Activated CD4-positive, alpha-beta T cell treated with anti-CD3 and anti-CD28 coated beads for 36 hours (primary cell): ENCODE results near the gene DEFB124. TPM values are rescaled to one million over a fixed set of nuclear protein-coding genes. Genes with fewer than 3 reads are reported as not detected.
"Not testable (repeated sequence)": the region's sequence is repeated elsewhere in the genome, so short reads cannot be mapped to it uniquely, and the experiment has no call there.

Experiments
- ATAC-seq: fragments of 200-7000 bp; cut with Tn5 transposase; one replicate; pipeline ENCODE4 v1.10.0; 2021; ENCODE audit warnings: mild to moderate bottlenecking, moderate library complexity
- CTCF ChIA-PET: fragments of 350-600 bp; sonication (Branson Sonifier 250); formaldehyde crosslinking; loops from one replicate; lab custom pipeline; 2021; ENCODE audit warnings: antibody characterized with exemption; lab: Charles Lee
- POLR2A ChIA-PET: fragments of 350-600 bp; sonication (Branson Sonifier 250); formaldehyde crosslinking; loops from one replicate; lab custom pipeline; 2021; ENCODE audit warnings: antibody characterized with exemption, inconsistent platforms; lab: Charles Lee
- DNase-seq: peaks from one replicate; pipeline ENCODE4 v3.0.0-alpha.2; 2020
- H3K27ac Mint-ChIP-seq: one replicate; pipeline ENCODE4 v1.8.0; 2021; ENCODE audit warnings: mixed read lengths
- H3K27me3 Mint-ChIP-seq: one replicate; pipeline ENCODE4 v1.8.0; 2021; ENCODE audit warnings: mixed read lengths
- H3K36me3 Mint-ChIP-seq: one replicate; pipeline ENCODE4 v1.8.0; 2021; ENCODE audit warnings: low read depth, mixed read lengths
- H3K4me1 Mint-ChIP-seq: one replicate; pipeline ENCODE4 v1.8.0; 2021; ENCODE audit warnings: mixed read lengths
- H3K4me3 Mint-ChIP-seq: one replicate; pipeline ENCODE4 v1.8.0; 2021; ENCODE audit warnings: mild to moderate bottlenecking, moderate library complexity, mixed read lengths
- H3K9me3 Mint-ChIP-seq: one replicate; pipeline ENCODE4 v1.8.0; 2021; ENCODE audit warnings: low read depth, mixed read lengths
- intact Hi-C, 2 experiments: fragments of 100-400 bp; cut with DNase I in 1 of 2; cut with micrococcal nuclease in 1 of 2; formaldehyde crosslinking; loops; one replicate each; pipeline versions ENCODE4 v1.14.2 to v1.15.1; 2022 to 2024; cut with DNase I, micrococcal nuclease
- total RNA-seq, 2 experiments: library from RNA; stranded (reverse); gene quantifications; one replicate each; pipeline ENCODE4 v1.2.3, GENCODE V29; 2021

DEFB124 gene
- total RNA-seq, 2 experiments from 2014 or later, result not detected

DNA sequence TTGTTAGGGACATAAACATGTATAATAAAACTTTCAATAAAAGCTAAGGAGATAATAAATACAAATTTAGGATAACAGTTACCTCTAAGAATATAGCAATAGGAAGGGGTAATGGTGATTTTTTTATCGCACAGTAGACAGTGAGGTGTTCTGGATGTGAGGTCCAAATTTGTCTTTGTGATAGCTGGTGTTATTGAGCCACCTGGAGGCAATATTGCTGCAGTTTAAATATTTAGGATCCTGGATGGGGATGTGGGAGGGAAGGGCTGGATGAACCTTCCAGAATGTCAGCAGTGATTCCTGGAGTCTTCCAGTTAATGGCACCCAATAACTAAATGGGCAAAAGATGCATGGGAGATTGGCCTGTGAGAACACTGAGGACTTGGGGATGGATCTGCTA lies 20.6 kb downstream of the DEFB124 start:
- intact Hi-C loops, result no loop called here
- Mint-ChIP-seq H3K27ac (no peak overlapping the region), H3K4me1 (no peaks in the 10 kb centered on the region), H3K36me3 (no peaks in the 10 kb centered on the region), H3K27me3 (peaks cover 12% of the 10 kb centered on the region), H3K4me3 (no peak overlapping the region), H3K9me3 (no peaks in the 10 kb centered on the region)
- ChIA-PET POLR2A (no interaction called here), CTCF (interaction anchor here (0.7 to 2.4 kb wide), 2 partner anchors 14 to 48 kb away, joined by 3 to 14 read pairs; partner anchors contain the start of gene DEFB123)
- ATAC-seq (no peak), DNase-seq (no peak)

DNA sequence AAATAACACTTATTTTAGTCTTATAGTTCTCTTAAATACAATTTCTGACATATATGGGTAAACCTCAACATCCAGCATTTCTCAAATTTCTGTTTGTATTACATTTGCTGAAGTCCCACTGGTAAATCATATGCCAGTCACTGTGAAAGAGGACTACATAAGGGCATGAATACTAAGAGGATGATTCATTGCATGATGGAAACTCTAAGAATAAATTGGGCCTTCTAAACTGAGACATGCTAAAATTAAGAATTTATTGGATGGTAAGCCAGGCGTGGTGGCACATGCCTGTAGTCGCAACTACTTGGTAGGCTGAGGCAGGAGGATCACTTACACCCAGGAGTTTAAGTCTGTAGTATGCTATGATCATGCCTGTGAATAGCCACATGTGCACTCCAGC lies 22.4 kb downstream of the DEFB124 start:
- intact Hi-C loops, result no loop called here
- no peaks in the 10 kb centered on the region for H3K4me1 Mint-ChIP-seq
- ChIA-PET CTCF (interaction anchor here (2.4 kb wide), 1 partner anchor 50 kb away, joined by 14 read pairs; no protein-coding TSS in a partner anchor), POLR2A (no interaction called here)
- H3K27me3 Mint-ChIP-seq, result peaks cover 13% of the 10 kb centered on the region
- no peak overlapping the region for H3K4me3 Mint-ChIP-seq
- no peaks in the 10 kb centered on the region for H3K9me3 Mint-ChIP-seq
- no peaks in the 10 kb centered on the region for H3K36me3 Mint-ChIP-seq
- no peak overlapping the region for H3K27ac Mint-ChIP-seq
- no peak for ATAC-seq
- DNase-seq, result no peak

DNA sequence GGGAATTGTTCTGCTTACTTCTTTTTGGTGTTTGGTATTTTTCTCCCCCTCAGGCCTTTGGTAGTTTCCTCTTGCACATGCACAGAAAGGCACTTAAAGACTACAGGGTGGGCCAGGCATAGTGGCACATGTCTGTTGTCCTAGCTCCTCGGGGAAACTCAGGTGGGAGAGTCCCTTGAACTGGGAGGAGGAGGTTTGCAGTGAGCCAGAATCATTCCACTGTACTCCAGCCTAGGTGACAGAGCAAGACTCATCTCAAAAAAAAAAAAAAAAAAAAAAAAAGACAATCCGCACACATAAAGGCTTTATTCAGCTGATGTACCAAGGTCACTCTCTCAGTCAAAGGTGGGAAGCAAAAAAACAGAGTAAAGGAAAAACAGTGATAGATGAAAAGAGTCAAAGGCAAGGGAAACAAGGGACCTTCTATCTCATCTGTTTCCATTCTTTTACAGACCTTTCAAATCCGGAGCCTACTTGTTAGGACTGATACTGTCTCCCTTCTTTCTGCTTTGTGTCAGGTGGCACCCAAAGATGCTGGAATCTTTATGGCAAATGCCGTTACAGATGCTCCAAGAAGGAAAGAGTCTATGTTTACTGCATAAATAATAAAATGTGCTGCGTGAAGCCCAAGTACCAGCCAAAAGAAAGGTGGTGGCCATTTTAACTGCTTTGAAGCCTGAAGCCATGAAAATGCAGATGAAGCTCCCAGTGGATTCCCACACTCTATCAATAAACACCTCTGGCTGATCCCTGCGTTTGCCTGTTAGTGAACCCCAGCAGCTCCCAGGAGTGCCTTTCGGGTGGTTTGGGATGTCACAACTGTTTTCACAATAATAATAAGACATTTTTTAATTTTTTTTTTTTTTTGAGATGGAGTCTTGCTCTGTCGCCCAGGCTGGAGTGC lies 25.2 kb downstream of the DEFB124 start:
- peaks cover 9% of the 10 kb centered on the region for H3K27me3 Mint-ChIP-seq
- no peak overlapping the region for H3K4me3 Mint-ChIP-seq
- ChIA-PET POLR2A (no interaction called here), CTCF (interaction anchor here (1.1 to 1.5 kb wide), 2 partner anchors 9 to 54 kb away, joined by 3 to 9 read pairs; partner anchors contain the start of gene DEFB123)
- H3K4me1 Mint-ChIP-seq, result no peaks in the 10 kb centered on the region
- intact Hi-C loops, result no loop called here
- DNase-seq (no peak), ATAC-seq (no peak)
- H3K9me3 Mint-ChIP-seq, result no peaks in the 10 kb centered on the region
- H3K27ac Mint-ChIP-seq, result no peak overlapping the region
- H3K36me3 Mint-ChIP-seq, result no peaks in the 10 kb centered on the region

DNA sequence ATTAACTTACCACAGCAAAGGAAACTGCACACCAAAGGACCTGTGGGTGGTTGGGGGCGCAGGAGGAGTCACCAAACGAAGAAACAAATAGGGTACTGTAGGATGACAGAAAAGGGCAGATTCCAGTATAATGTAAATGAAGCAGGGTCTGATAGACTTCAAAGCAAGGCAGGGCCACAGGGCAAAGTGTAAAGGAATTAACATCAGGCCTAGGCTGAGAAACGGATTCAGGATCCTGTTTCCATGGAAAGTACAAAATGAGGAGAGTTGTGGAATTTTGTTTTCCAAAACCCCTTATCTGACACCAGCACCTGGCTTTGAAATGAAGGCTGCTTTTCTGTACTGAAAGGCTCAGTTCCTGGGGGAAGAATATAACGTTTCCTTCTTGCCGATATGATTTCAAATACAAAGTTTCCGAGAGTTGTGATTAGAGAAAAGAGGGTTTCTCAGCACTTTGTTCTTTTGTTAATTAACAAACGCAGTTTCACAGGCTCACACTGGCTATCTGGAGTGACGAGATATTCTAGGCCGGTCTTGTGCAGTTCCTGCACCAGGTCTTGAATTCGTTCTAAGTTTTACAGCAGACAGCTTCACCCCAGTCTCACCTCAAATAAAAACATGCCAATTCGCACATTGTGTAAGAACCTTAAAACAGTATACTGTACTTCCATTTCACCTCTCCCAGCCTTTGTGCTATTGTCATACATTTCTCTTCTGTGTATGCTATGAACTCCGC lies 28.7 kb downstream of the DEFB124 start:
- Mint-ChIP-seq H3K27me3 (peaks cover 10% of the 10 kb centered on the region), H3K4me1 (no peaks in the 10 kb centered on the region), H3K27ac (no peak overlapping the region), H3K9me3 (no peaks in the 10 kb centered on the region), H3K4me3 (no peak overlapping the region), H3K36me3 (no peaks in the 10 kb centered on the region)
- ATAC-seq, result no peak
- ChIA-PET CTCF (no interaction called here), POLR2A (no interaction called here)
- no peak for DNase-seq
- intact Hi-C loops, result no loop called here

DNA sequence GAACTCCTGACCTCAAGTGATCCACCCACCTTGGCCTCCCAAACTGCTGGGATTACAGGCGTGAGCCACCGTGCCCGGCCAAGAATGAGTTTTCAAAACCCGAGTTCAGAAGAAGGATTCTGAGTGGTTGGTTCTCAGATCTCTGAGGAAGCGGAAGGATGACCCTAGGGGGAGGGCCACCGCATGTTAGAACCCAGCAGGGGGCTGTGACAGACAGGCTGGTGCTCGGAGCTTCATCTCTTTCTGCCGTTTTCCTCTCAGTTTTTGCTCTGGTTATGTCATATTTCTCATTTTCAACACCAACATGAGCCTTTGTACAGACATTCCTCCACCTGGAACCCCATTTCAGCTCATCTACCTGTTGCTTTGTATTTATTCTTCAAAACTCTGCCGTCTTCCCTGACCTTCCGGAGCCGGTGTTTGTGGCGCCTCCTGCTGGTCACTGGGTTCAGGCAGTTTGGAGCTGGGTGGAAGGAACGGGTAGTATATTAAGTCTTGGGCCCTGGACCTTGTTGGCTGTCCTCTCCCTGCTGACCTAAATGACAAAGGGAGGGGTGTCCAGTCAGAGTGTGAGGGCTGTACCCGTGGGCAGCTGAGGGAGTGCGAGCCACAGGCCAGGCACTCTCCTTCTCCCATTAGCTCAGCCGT lies 34.8 kb downstream of the DEFB124 start, which contains the start of gene DEFB123:
DEFB123 (plus strand) TSS at position 621 of the 648 bp plus-strand sequence. CDS start 67 bp downstream, outside the sequence.
- DNase-seq, result peak; percentile 49
- ChIA-PET POLR2A (no interaction called here), CTCF (interaction anchor here (0.7 to 1.9 kb wide), 8 partner anchors 9 to 97 kb away, joined by 3 to 9 read pairs (median 3); partner anchors contain the start of genes DEFB124 and REM1)
- Mint-ChIP-seq H3K36me3 (no peaks in the 10 kb centered on the region), H3K27me3 (peaks cover 14% of the 10 kb centered on the region), H3K27ac (no peak within 1 kb of the TSS), H3K4me3 (no peak within 1 kb of the TSS), H3K4me1 (no peaks in the 10 kb centered on the region), H3K9me3 (no peaks in the 10 kb centered on the region)
- intact Hi-C loops, result no loop called here
- no peak for ATAC-seq

DNA sequence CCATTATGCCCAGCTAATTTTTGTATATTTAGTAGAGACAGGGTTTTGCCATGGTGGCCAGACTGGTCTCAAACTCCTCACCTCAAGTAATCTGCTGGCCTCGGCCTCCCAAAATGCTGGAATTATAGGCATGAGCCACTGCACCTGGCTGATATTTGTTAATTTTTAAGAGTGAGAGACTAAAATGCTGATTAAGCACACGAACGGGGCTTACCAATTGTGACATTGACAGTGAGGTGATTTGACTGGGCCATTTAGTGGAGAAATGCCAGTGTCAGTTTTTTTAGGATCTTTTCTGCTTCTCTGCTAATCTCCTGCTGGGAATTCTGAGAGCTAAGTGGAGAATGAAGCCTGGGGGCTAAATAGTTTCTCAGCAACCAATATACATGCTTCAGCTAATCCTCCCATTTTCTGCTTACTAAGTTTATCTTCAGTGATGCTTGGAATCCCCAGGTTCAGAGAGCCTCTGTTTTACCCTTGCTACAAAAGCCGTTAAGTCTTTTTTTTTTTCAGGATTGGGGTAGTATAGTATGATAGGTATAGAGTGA lies 44.3 kb downstream of the DEFB124 start:
- CTCF ChIA-PET, result interaction anchor here (0.6 to 1.0 kb wide), 2 partner anchors 11 to 25 kb away, joined by 3 read pairs; partner anchors contain the start of gene DEFB121
- no peak for ATAC-seq

DNA sequence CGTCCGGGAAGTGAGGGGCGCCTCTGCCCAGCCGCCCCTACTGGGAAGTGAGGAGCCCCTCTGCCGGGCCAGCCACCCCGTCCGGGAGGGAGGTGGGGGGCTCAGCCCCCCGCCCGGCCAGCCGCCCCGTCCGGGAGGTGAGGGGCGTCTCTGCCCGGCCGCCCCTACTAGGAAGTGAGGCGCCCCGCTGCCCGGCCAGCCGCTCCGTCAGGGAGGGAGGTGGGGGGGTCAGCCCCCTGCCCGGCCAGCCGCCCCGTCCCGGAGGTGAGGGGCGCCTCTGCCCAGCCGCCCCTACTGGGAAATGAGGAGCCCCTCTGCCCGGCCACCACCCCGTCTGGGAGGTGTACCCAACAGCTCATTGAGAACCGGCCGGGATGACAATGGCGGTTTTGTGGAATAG lies 47.4 kb downstream of the DEFB124 start:
- H3K9me3 Mint-ChIP-seq, POLR2A ChIA-PET, DNase-seq, H3K27me3 Mint-ChIP-seq, H3K27ac Mint-ChIP-seq, H3K4me3 Mint-ChIP-seq, intact Hi-C loops, H3K4me1 Mint-ChIP-seq, ATAC-seq, H3K36me3 Mint-ChIP-seq, CTCF ChIA-PET: not testable (repeated sequence)

More for the DNA sequence above, 44.3 kb downstream of the DEFB124 start:
- peaks cover 10% of the 10 kb centered on the region for H3K27me3 Mint-ChIP-seq
- intact Hi-C loops, result no loop called here
- H3K4me3 Mint-ChIP-seq, result no peak overlapping the region
- no peaks in the 10 kb centered on the region for H3K4me1 Mint-ChIP-seq
- no peaks in the 10 kb centered on the region for H3K9me3 Mint-ChIP-seq
- DNase-seq, result no peak
- H3K27ac Mint-ChIP-seq, result no peak overlapping the region
- no peaks in the 10 kb centered on the region for H3K36me3 Mint-ChIP-seq
- POLR2A ChIA-PET, result no interaction called here

DNA sequence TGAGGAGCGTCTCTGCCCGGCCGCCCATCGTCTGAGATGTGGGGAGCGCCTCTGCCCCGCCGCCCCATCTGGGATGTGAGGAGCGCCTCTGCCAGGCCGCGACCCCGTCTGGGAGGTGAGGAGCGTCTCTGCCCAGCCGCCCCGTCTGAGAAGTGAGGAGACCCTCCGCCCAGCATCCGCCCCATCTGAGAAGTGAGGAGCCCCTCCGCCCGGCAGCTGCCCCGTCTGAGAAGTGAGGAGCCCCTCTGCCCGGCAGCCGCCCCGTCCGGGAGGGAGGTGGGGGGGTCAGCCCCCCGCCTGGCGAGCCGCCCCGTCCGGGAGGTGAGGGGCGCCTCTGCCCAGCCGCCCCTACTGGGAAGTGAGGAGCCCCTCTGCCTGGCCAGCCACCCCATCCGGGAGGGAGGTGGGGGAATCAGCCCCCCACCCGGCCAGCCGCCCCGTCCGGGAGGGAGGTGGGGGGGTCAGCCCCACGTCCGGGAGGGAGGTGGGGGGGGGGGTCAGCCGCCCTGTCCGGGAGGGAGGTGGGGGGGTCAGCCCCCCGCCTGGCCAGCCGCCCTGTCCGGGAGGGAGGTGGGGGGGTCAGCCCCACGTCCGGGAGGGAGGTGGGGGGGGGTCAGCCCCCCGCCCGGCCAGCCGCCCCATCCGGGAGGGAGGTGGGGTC lies 47.9 kb downstream of the DEFB124 start:
- H3K27me3 Mint-ChIP-seq, ATAC-seq, CTCF ChIA-PET, H3K27ac Mint-ChIP-seq, H3K9me3 Mint-ChIP-seq, H3K36me3 Mint-ChIP-seq, H3K4me1 Mint-ChIP-seq, intact Hi-C loops, H3K4me3 Mint-ChIP-seq, DNase-seq, POLR2A ChIA-PET: not testable (repeated sequence)

DNA sequence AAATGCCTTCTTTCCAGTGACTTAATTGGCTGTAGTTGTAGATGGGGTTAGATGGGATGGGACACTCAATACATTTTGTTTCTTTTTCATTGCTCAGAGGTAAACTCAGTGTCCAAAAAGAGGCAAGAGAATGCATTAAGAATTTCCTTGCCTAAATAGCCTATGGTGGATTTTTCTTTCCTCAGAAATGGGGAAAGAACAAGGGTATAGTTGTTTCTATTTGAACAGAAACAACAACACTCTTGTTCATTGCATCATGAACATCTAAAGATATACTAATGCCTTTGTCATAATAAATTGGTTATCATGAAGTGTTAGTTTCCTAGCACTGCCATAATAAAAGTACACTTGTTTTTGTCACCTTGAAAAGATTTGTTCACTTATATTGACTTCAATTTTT lies 49.1 kb downstream of the DEFB124 start:
- ChIA-PET POLR2A (no interaction called here), CTCF (no interaction called here)
- H3K27me3 Mint-ChIP-seq, result peaks cover 3% of the 10 kb centered on the region
- H3K4me3 Mint-ChIP-seq, result no peak overlapping the region
- no peaks in the 10 kb centered on the region for H3K36me3 Mint-ChIP-seq
- no peaks in the 10 kb centered on the region for H3K9me3 Mint-ChIP-seq
- no peak overlapping the region for H3K27ac Mint-ChIP-seq
- DNase-seq (no peak), ATAC-seq (no peak)
- no peaks in the 10 kb centered on the region for H3K4me1 Mint-ChIP-seq
- intact Hi-C loops, result no loop called here

DNA sequence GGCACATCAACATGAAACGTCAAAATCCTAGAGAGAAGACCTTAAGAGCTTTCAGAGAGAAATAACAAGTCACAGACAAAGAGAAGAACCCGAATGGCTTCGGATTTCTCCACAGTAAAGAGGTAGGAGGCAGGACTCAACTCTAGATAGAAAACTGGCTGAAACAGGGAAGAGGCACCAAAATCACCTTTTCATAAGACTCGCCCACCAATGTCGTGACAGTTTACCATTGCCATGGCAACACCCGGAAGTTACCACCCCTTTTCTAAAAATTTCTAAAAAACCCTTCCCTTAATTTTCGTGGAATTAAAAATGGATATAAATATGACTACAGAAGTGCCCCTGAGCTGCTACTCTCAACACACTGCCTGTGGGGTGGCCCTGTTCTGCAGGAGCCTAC lies 56.6 kb downstream of the DEFB124 start:
- Mint-ChIP-seq H3K27me3 (peaks cover 20% of the 10 kb centered on the region), H3K4me3 (no peak overlapping the region), H3K9me3 (no peaks in the 10 kb centered on the region), H3K4me1 (no peaks in the 10 kb centered on the region), H3K27ac (no peak overlapping the region), H3K36me3 (no peaks in the 10 kb centered on the region)
- intact Hi-C loops, result no loop called here
- DNase-seq, result no peak
- POLR2A ChIA-PET, result no interaction called here
- CTCF ChIA-PET, result interaction anchor here (0.7 to 0.9 kb wide), 2 partner anchors 85 to 194 kb away, joined by 3 to 4 read pairs; no protein-coding TSS in a partner anchor
- no peak for ATAC-seq
